GM18505 (cell line): ENCODE data around the gene BANP.
"Not testable (repeated sequence)": the region's sequence is repeated elsewhere in the genome, so short reads cannot be mapped to it uniquely, and the experiment has no call there.

ENCODE experiments used
- ATAC-seq: cut with Tn5 transposase; IDR thresholded peaks from one replicate; pipeline ENCODE4 v1.9.1; 2021; ENCODE audit not compliant: unreplicated experiment
- POLR2A ChIP-seq: IDR thresholded peaks from 4 replicates; pipeline ENCODE4 v1.6.1; 2011; ENCODE audit warnings: borderline replicate concordance; ENCODE audit not compliant: insufficient read depth, insufficient read length; ENCODE audit errors: extremely low read depth

Gene BANP

DNA sequence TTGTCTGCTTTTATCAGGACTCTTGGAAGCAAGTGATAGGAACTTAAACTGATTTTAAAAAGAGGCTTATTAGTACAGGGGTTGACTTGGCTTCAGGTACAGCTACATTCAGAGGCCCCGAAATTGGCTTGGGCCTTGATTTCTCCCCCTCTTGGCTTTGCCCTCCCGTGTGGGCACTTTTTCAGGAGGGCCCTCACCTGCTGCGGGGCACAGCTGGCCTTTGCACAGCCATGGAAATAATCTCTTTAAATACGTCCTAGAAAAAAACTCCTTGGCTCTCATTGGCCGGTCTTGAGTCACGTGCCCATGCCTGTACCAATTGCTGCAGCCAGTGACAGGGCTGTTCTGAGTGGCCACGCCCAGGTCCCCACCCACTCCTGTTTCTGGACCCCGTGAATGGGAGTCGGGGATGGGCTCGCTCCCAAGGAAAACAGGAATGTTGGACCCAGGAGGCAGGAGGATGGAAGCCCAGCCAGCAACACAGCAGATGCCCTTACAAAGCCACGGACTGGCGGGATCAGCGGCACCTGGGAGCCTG lies 29.9 kb upstream of the BANP start:
- ATAC-seq: no peak
- TF ChIP-seq POLR2A: no peak

DNA sequence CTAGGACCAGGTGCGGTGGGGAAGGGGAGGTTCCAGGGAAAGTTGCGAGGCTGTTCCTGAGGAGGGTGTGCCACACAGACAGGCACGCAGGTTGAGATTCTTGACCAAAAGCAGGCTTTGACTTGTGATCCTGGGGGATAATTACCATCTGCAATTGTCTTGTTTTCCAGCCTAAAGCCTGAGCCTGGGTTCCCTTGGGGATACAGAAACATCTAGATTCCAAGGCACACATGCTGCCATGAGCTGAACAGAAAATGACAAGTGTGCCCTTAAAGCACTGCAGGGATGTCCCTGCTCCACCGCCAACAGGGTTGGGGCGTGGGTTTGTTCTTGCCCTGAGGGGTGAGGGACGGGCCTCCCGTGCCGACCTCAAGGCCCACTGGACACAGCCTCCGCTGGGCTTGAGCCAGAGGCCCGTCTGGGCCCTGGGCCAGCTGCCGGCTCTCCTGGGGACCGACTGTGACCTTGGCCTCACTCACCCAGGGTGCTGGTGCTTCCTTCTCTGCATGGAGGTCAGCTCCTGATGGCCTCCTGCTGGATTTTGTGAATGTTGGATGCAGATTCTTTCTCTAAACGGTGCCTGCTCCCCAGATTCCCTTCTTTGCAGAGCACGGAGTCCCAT lies 28.9 kb upstream of the BANP start:
- ATAC-seq: no peak
- no peak for TF ChIP-seq POLR2A

DNA sequence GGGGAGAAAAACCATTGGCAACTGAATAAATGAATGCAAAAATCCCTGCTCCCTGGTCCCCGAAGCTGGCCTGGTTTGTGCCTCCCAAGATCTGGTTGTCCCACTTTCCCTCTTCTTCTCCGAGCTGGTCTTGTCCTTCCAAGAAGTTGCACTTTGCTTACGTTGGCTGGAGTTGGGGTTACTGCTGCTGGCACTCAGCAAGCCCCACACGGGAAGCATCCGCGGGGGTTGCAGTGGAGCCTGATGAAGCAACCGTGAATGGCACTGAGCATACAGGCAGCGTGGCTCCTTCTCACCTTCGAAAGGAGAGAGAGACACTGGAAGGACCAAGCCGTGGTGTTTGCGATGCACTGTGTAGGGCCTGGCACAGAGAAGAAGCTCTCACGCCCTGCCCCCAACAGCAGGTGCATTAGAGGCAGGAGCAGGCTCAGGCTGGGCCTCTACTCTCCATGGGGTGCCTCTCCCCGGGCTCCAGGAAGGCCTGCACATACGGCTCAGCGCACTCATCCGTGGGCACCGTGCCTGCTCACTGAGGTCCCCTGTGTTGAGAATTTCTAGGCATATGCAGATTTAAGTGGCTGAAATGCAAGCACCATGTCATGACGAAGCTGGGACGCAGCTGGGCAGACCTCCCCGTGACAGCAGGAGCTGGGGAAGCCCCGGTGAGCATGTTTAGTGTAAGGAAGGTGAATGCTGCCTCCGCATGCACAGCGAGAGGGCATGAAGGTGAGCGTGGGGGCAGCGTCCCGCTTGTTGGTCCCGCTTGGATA lies 27.0 kb upstream of the BANP start:
- no peak for TF ChIP-seq POLR2A
- no peak for ATAC-seq

DNA sequence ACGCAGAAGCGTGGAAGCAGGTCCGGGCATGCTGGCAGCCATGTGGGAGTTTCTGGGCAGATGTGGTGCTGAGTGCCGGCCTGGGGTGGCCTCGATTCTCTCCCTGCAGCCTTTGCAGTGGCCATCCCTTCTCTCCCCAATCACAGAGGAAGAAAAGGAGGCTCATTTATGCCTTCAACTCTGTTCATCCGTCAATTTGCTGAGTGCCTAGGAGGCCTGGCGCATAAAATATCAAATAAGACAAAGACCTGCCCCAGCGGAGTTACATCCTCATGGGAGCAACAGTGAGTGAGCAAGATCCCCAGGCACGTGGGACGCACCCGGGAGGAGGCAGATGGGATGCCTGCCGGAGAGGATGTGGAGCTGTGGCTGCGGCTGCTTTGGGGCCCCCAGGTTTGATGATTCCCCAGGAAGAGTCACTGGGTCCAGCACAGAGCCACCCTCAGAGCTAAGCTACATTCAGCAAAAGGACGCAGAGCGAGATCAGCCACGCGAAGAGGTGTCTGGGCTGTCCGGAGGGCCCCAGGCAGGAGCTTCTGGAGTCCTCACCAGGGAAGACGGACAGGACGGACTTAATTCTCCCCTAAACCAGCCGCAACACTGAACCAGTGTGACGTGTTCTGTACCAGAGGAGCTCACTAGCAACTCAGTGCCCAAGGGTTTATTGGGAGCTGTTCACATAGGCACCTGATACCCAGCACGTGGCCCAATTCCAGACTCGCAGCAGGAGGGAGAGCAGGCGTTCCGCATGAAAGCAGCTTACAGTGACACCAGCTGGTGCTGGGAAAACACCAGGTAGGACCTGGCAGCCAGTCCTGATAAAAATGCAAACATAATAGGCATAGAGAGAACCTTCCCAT lies 26.2 kb upstream of the BANP start:
- no peak for ATAC-seq
- TF ChIP-seq POLR2A: no peak

DNA sequence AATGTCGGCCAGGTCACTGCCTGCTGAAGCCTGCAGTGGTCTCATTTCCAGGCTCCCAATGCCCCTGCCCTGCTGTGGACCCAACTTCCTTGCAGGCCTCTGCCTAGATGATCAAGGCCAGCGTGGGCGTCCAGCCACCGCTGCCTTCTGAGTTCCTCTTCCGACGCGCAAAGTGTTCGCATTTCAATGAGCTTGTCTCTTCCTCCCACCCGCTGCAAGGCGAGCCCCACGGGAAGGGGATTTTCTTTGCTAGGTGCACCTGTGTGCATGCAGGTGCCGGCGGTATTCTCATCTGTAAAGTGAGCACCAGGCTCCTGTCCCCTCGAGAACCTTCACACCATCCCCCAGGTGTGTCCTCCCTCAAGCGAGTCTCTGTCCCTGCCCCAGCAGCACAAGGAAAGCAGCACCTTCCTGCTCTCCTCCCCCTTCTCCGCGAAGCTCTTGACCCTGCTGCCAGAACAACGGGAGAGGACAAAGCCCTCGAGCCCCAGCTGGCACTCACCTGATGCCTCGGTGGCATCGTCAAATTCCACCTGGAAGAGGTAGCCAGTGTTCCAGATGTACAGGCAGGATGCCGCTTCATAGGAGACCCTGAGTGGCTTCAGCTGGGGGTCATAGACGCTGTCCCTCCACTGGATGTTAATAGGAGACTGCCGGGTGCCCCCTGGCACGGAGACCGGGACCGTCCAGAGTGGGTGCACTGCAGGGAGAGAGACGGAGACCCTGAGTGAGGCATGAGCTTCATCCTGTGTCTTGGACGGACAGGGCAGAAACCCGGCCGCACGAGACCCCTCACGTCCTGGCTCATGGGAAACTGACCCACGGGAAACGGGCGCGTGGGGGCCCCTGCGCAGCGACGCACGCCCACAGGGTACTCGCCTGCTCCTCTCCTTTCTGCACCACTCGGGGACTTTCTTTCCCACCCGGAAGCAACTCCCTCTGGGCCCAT lies 24.7 kb upstream of the BANP start:
- no peak for TF ChIP-seq POLR2A
- ATAC-seq: no peak

DNA sequence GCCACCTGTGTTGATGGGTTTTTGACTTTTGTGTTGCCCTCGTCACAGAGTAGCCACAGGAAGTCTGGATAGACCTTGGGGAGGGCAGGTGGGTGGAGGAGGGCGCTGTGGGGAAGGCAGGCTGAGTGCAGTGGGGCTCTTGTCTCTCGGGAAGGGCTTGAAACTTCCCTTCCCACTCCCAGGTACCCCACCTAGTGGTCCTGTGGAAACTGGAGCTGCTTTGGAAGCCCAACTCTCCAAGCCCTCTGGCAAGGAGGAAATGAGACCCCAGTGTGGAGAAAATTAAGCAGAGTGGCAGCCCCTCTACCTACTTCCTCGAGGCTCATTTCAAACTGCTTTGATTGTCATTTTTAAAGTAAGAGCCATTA lies 24.1 kb upstream of the BANP start:
- no peak for ATAC-seq
- no peak for TF ChIP-seq POLR2A

DNA sequence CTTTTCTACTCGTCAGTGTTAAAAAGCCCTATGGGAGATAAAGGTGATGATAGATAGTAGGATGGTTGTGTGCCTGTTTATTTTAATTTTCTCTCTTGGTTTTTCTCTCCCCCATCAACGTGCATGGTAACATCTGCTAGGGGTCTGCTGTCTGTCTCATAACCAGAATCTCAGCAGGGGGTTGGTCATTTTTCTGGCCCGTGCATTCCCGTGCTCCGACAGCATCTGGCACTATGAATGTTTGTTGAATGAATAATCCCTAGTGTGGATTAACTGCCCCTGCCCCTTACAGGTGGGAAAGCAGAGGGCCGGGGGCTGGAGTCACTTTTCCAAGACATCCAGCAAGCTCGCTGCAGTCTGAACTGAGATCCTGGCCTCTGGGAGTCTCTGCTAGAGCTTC lies 21.2 kb upstream of the BANP start:
- no peak for TF ChIP-seq POLR2A
- no peak for ATAC-seq

DNA sequence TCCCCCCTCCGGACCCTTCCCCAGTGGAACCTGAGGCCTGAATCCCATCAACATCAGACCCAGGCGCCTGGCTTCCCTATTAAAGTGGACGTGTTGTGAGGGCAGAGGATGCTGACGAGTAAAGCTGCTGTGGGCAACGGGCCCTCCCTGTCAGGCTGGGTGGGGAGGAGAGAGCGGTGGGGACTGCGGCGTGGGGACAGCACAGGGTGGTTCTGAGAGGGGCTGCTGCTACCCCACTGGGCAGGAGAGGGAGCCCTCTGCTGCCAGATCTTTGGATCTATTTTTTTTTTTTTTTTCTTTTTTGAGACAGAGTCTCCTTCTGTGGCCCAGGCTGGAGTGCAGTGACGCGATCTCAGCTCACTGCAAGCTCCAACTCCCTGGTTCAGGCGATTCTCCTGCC lies 20.8 kb upstream of the BANP start:
- ATAC-seq: no peak
- no peak for TF ChIP-seq POLR2A

DNA sequence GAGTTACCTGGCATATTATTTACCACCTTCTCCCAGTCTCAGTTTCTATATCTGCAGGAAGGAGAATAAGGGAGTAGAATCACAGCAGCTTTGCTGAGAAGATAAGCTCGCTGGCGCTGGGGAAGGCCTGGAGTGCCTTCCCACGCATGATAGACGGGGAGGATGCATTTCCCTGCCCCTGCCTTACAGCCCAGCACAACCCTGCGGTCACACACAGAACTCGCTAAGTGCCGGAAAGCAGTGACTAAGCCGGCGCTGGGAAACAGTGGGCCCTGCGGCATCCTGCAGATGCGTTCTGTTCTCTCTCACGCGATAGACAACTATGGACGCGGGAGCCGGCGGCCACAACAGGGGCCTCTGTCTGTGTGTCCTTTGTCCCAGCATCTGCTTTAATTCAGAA lies 19.7 kb upstream of the BANP start:
- no peak for ATAC-seq
- no peak for TF ChIP-seq POLR2A

DNA sequence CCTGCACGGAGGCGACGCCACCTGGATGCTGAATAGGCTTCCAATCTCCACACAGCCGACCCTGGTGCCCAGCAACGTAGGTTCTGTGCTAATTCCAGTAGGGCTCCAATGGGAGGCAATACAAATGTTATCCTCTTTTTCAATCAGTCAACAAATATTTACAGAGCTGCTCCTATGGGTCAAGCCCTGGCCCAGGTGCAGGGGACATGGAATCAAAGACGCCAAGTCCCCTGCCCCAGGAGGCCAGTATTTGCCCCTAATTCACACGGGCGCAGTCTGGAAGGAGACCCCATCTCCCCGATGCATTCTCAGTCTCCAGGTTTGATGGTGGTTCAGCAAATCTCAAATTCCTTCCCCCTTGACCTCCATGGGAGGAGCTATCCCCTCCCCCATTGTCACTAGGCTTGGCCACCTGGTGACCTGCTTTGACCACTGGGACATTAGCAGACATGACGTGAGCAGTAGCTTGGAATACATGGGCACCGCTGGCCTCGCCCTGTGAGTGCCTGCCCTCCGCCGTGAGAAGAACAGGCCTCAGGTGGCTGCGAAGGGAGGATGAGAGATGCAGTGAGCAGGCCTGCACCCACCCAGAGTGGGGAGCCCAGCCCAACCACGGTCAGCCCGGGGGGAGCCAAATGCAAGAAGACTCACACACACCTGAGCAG lies 18.6 kb upstream of the BANP start:
- ATAC-seq: not testable (repeated sequence)

DNA sequence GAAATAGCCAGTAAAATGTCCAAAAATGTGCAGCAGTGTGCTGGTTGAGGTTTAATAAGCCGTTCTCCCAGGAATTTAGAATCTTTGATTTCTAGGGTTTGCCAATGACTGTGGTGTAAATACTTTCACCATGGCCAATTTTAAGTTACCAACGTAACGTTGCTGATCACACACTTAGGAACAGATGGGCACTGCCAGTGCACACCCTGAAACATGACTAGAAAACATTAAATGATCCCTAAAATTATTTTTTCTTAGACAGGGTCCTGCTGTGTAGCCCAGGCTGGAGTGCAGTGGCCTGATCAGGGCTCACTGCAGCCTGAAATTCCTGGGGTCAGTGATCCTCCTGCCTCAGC lies 18.1 kb upstream of the BANP start:
- no peak for TF ChIP-seq POLR2A
- ATAC-seq: no peak

DNA sequence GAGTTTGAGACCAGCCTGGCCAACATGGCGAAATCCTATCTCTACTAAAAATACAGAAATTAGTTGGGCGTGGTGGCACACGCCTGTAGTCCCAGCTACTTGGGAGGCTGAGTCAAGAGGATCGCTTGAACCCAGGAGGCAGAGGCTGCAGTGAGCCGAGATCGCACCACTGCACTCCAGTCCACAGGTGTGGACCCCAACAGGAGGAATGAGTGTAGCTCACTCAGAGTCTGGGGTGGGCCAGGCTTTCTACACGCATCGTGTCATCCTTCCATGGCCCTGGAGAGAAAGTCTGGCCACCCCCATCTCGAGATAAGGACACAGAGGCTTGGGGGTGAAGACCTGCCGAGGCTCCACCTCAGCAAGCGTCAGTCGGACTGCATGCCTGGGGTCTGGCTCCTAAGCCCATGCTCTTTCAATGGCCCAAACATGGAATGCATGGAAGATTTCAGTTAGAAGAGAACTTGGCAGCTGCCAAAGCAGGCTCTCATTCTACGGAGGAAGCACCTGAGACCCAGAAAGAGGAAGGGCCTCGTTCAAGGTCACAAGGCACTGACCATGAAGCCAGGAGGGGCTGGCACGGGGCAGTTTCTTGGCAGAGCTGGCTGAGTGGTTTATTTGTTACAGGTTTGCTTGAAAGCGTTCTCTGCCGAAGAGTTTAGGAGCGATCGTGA lies 16.3 kb upstream of the BANP start:
- not testable (repeated sequence) for ATAC-seq

DNA sequence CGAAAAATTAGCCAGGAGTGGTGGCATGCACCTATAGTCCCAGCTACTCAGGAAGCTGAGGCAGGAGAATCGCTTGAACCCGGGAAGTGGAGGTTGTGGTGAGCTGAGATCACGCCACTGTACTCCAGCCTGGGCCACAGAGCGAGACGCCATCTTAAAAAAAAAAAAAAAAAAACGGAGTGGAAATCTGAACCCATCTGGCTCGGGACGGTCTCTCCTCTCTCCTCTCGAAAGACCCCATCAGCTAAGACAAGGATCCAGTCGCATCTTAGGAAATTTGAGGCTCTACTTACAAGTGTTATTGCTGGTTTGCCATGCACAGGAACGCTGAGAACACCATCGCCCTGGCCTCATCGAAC lies 15.2 kb upstream of the BANP start:
- ATAC-seq: not testable (repeated sequence)
